DMS114 treated with DMSO at 0.1 percent for 48 hours (cell line): ENCODE measurements around the gene PRKCB.

Source experiments
- DNase-seq: peaks from one replicate; lab custom pipeline; 2025; ENCODE audit not compliant: unreplicated experiment; lab: John Stamatoyannopoulos, UW

Gene PRKCB

GRCh38 chr16:23835390-23836077 is at the start of gene PRKCB:
PRKCB (plus strand) TSS chr16:23835983.
- DNase-seq: peak; percentile 41

GRCh38 chr16:23786964-23787561 is 48.7 kb upstream of the PRKCB start:
- no peak for DNase-seq

- no peak for DNase-seq
Measured at GRCh38 chr16:23788685-23789084, 47.1 kb upstream of the PRKCB start.

GRCh38 chr16:23795378-23795777 is 40.4 kb upstream of the PRKCB start:
- DNase-seq: no peak

GRCh38 chr16:23796941-23797340 is 38.8 kb upstream of the PRKCB start:
- no peak for DNase-seq

GRCh38 chr16:23801378-23801777 is 34.4 kb upstream of the PRKCB start:
- DNase-seq: peak; percentile 28

GRCh38 chr16:23802776-23803175 is 33.0 kb upstream of the PRKCB start:
- no peak for DNase-seq

GRCh38 chr16:23803591-23804123 is 32.1 kb upstream of the PRKCB start:
- DNase-seq: peak; percentile 10

GRCh38 chr16:23807028-23807427 is 28.8 kb upstream of the PRKCB start:
- DNase-seq: no peak

GRCh38 chr16:23821467-23821866 is 14.3 kb upstream of the PRKCB start:
- no peak for DNase-seq

GRCh38 chr16:23821875-23822688 is 13.7 kb upstream of the PRKCB start:
- DNase-seq: no peak

- no peak for DNase-seq
Measured at GRCh38 chr16:23823475-23824384, 12.1 kb upstream of the PRKCB start.

GRCh38 chr16:23824909-23825308 is 10.9 kb upstream of the PRKCB start:
- no peak for DNase-seq

- DNase-seq: no peak
Measured at GRCh38 chr16:23826528-23827045, 9.2 kb upstream of the PRKCB start.

- DNase-seq: no peak
Measured at GRCh38 chr16:23827057-23827456, 8.7 kb upstream of the PRKCB start.

- DNase-seq: no peak
Measured at GRCh38 chr16:23829454-23829853, 6.3 kb upstream of the PRKCB start.

- DNase-seq: no peak
Measured at GRCh38 chr16:23830276-23830675, 5.5 kb upstream of the PRKCB start.

GRCh38 chr16:23832882-23833281 is 2.9 kb upstream of the PRKCB start:
- no peak for DNase-seq

GRCh38 chr16:23833504-23833903 is 2.3 kb upstream of the PRKCB start:
- no peak for DNase-seq

GRCh38 chr16:23833960-23834685 is 1.7 kb upstream of the PRKCB start:
- DNase-seq: no peak
